Colonic mucosa (tissue), 4 donors: ENCODE measurements around the gene NTRK3. TPM values are rescaled to one million over a fixed set of nuclear protein-coding genes. Genes with fewer than 3 reads are reported as not detected.

ENCODE experiments used
- DNase-seq: peaks from one replicate; pipeline ENCODE4 v3.0.0-alpha.2; 2020
- H3K27ac ChIP-seq: fragments of 200-600 bp; one replicate; pipeline ENCODE4 v1.8.0; 2021
- H3K27me3 ChIP-seq: fragments of 200-600 bp; one replicate; pipeline ENCODE4 v1.8.0; 2021
- H3K36me3 ChIP-seq: fragments of 200-600 bp; one replicate; pipeline ENCODE4 v1.8.0; 2021
- H3K4me1 ChIP-seq: fragments of 200-600 bp; one replicate; pipeline ENCODE4 v1.8.0; 2021; ENCODE audit warnings: mild to moderate bottlenecking
- H3K4me3 ChIP-seq: fragments of 200-600 bp; one replicate; pipeline ENCODE4 v1.8.0; 2021
- H3K9ac ChIP-seq, 2 donors: one replicate each; pipeline ENCODE4 v1.7.0; 2013; ENCODE audit warnings: control low read depth in 2 of 2, low read depth in 2 of 2, low read length in 2 of 2
- H3K9me3 ChIP-seq: fragments of 200-600 bp; one replicate; pipeline ENCODE4 v1.8.0; 2021
- CTCF ChIP-seq: fragments of 200-600 bp; IDR thresholded peaks from one replicate; pipeline ENCODE4 v1.8.0; 2022; ENCODE audit warnings: antibody characterized with exemption, mild to moderate bottlenecking
- intact Hi-C: fragments of 100-400 bp; cut with DNase I; formaldehyde crosslinking; loops from one replicate; pipeline ENCODE4 v1.14.1; 2022
- total RNA-seq, 2 donors: library from RNA; stranded (reverse); fragmentation: NEBNext Ultra II Directional in 1 of 2; extraction: Animal tissue kit (Norgen Biotek cat#: 25700) in 1 of 2; gene quantifications; one replicate each; pipeline ENCODE4 v1.2.1, GENCODE V29; 2021
- donor health status: healthy.
- donor health status: DM: no; HTN: no; CAD: no.
- donor health status: DM: no; HTN: no; CAD: no.

Gene NTRK3
- total RNA-seq, 2 donors from 2014 or later: 1.2 to 1.5 TPM

- TF ChIP-seq CTCF: no peak
- intact Hi-C loops: no loop called here
These were observed 429.4 kb downstream of the NTRK3 start for GRCh38 chr15:87827131-87827530.

GRCh38 chr15:87826119-87826747 lies 430.3 kb downstream of the NTRK3 start:
- H3K27me3 ChIP-seq: no peaks in the 10 kb centered on the region
- no peak overlapping the region for H3K9ac ChIP-seq
- no peaks in the 10 kb centered on the region for H3K36me3 ChIP-seq
- H3K9me3 ChIP-seq: no peaks in the 10 kb centered on the region
- intact Hi-C loops: no loop called here
- no peak for DNase-seq
- TF ChIP-seq CTCF: no peak
- no peak overlapping the region for H3K27ac ChIP-seq
- H3K4me3 ChIP-seq: no peak overlapping the region
- no peaks in the 10 kb centered on the region for H3K4me1 ChIP-seq

More at GRCh38 chr15:87827131-87827530, 429.4 kb downstream of the NTRK3 start:
- H3K4me3 ChIP-seq: no peak overlapping the region
- no peak for DNase-seq
- no peaks in the 10 kb centered on the region for H3K4me1 ChIP-seq
- no peaks in the 10 kb centered on the region for H3K9me3 ChIP-seq
- H3K27me3 ChIP-seq: no peaks in the 10 kb centered on the region
- no peaks in the 10 kb centered on the region for H3K36me3 ChIP-seq
- no peak overlapping the region for H3K27ac ChIP-seq
- no peak overlapping the region for H3K9ac ChIP-seq

- no peak for TF ChIP-seq CTCF
- Histone ChIP-seq H3K4me3 (no peak overlapping the region), H3K9me3 (no peaks in the 10 kb centered on the region), H3K9ac (no peak overlapping the region), H3K36me3 (no peaks in the 10 kb centered on the region), H3K27me3 (no peaks in the 10 kb centered on the region), H3K4me1 (no peaks in the 10 kb centered on the region), H3K27ac (no peak overlapping the region)
- no peak for DNase-seq
- intact Hi-C loops: no loop called here
These were observed 437.8 kb downstream of the NTRK3 start for GRCh38 chr15:87818756-87819155.

DNA sequence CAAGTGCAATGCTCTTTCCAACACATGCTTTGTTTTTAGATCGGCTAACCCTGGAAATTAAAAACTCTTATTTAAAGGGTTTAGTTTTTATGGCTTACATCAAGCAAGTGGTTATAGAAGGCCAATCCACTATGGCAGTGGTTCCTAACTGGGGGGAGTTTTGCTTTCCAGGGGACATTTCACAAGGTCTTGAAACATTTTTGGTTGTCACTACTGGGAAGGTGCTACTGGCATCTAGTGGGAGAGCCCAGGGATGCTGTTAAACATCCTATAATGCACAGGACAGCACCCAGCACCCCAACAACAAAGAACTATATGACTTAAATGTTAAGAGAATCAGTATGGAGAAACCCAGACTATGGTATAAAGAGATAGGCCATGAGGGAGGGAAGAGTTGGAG lies 439.0 kb downstream of the NTRK3 start:
- H3K27me3 ChIP-seq: no peaks in the 10 kb centered on the region
- no peak overlapping the region for H3K27ac ChIP-seq

DNA sequence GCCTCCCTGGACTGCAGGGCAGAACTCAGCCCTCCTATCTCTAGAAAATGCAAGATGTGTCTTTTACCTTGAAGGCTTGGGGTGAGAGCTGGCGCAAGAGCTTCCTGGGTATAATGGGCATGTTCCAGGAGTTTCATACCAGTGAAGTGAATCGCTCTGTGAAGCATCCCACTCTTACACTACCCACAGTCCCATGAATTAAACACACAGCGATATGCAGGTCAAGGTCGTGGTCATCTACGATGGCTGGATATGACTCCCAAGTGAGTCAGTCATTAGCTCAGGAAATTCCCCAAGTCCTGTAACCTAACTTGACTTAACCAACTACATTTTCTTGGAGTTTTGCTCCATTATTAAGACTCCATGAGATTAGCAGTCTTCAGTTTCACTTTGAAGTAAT lies 439.7 kb downstream of the NTRK3 start:
- intact Hi-C loops: no loop called here
- Histone ChIP-seq H3K9me3 (no peaks in the 10 kb centered on the region), H3K4me3 (no peak overlapping the region), H3K9ac (no peak overlapping the region), H3K27ac (no peak overlapping the region), H3K4me1 (no peaks in the 10 kb centered on the region), H3K36me3 (no peaks in the 10 kb centered on the region), H3K27me3 (no peaks in the 10 kb centered on the region)
- no peak for TF ChIP-seq CTCF
- DNase-seq: no peak

More for the DNA sequence above, 439.0 kb downstream of the NTRK3 start:
- H3K36me3 ChIP-seq: no peaks in the 10 kb centered on the region
- intact Hi-C loops: no loop called here
- H3K4me1 ChIP-seq: no peaks in the 10 kb centered on the region
- DNase-seq: no peak
- no peak overlapping the region for H3K4me3 ChIP-seq
- H3K9ac ChIP-seq: no peak overlapping the region
- H3K9me3 ChIP-seq: no peaks in the 10 kb centered on the region
- no peak for TF ChIP-seq CTCF
